OCI-LY7 (cell line): ENCODE results near the gene CEACAM6.

ENCODE experiments used
- CTCF ChIP-seq: fragments of 200-600 bp; sonication (generic); conservative IDR thresholded peaks from 2 replicates; pipeline ENCODE4 v1.5.1; 2014; ENCODE audit warnings: mild to moderate bottlenecking, antibody characterized with exemption, low read length, moderate library complexity, mixed read lengths
- EZH2phosphoT487 ChIP-seq: fragments of 200-600 bp; sonication (generic); IDR thresholded peaks from 2 replicates; pipeline ENCODE4 v1.6.1; 2018; ENCODE audit warnings: low read depth, borderline replicate concordance, mild to moderate bottlenecking, mixed run types, antibody characterized with exemption, low read length, moderate library complexity, mixed read lengths

- TF ChIP-seq CTCF (no peak), EZH2phosphoT487 (no peak)
Observed at GRCh38 chr19:41801031-41801430, 45.7 kb downstream of the CEACAM6 start.
